NCI-H2227 treated with DMSO at 0.1 percent for 48 hours (cell line): ENCODE data around the gene MDH2.
"Not testable (repeated sequence)": the region's sequence is repeated elsewhere in the genome, so short reads cannot be mapped to it uniquely, and the experiment has no call there.

Source experiments
- DNase-seq: peaks from one replicate; lab custom pipeline; 2025; lab: John Stamatoyannopoulos, UW

The MDH2 gene, protein sequence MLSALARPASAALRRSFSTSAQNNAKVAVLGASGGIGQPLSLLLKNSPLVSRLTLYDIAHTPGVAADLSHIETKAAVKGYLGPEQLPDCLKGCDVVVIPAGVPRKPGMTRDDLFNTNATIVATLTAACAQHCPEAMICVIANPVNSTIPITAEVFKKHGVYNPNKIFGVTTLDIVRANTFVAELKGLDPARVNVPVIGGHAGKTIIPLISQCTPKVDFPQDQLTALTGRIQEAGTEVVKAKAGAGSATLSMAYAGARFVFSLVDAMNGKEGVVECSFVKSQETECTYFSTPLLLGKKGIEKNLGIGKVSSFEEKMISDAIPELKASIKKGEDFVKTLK

DNA sequence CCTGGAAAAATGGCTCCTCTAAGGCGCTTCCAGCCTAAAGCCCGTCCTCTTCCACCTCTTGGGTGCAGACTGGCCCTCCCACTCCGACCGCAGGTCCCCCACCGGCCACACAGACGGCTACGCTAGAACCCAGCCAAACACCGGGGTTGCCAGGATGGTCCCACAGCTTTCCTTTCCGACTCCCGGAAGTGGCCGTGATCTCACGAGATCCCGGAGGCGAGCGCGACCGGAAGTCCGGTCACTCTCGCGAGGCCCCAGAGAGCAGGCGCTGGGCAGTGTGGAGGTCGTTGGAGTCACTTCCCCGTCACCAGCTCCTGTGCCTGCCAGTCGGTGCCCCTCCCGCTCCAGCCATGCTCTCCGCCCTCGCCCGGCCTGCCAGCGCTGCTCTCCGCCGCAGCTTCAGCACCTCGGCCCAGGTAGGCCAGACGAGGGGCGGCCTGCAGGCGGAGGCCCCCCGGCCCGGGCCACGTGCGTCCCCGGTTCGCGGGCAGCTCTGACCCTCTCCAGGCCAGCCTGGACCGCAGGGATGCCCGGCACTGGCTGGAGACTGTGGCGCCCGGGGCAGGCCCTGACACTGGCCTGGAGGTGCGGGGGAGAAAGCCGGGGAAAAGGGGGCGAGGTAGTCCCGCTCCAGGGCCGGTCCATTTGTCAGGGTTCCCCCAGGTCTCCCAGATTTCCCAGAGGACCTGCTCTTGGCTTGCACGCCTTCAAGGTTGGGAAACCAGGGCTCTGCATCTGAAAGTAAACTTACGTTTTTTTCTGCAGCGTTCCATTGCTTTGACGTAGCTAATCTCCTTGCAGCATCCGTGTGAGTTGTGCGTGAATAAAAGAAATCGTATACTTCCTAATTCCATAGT, at the start of gene MDH2, which contains the start of gene STYXL1:
TSS of gene MDH2 (plus strand) at position 296 of the 857 bp plus-strand sequence. CDS start at position 351, 55 bp downstream.
TSS of gene STYXL1 (minus strand) at position 190 of the 857 bp plus-strand sequence. CDS start 17,477 bp downstream, outside the sequence.
- DNase-seq = peak; percentile 79

DNA sequence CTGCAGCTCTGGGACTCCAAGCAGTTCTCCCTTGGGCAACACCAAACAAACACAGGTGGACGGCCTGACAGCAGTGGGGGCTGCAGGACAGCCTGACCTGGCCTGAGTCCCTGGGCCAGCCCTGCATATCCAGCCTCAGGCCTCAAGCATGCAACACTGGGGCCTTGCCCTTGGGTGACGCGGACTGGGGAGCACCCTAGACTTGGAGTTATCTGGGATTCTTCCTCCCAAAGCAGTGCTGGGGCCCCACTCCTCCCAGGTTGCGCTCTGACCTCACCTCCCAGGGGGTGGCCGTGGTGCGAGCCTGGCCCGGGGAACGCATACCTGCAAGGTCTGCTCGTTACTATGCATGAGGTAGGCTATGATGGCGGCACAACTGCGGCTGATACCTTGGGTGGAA, 47.3 kb upstream of the MDH2 start:
- no peak for DNase-seq

DNA sequence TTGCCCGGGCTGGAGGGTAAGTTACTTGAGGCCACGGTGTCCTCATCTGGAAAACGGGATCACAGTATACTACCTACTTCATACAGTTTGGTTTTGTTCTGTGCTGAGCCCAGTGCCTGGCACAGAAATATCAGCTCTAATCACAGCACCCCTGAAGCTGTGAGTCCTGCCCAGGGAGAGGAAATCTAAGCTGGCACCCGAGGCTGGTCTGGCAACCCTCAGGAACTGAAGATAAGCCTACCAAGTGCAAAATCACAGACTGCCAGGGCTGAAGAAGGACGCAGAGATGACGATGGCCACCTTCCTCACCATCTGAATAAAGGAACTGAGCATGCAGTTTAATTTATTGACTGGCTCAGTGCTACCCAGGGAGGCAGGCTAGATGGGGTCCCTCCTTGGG, 45.8 kb upstream of the MDH2 start:
- no peak for DNase-seq

DNA sequence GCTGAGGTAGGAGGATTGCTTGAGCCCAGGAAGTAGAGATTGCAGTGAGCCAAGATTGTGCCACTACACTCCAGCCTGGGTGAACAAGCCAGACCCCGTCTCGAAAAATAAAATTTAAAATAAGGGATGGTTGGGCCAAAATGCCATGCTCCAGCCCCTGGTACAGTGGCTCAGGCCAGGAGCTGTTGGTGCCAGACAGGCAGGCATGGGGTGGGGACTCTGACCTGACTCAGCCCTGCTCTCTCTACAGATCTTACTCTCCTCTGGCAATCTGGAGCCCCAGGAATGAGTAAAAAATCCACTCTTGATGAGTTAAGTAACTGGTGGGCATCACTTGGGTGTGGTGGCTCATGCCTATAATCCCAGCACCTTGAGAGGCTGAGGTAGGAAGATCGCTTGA, 45.1 kb upstream of the MDH2 start:
- no peak for DNase-seq

DNA sequence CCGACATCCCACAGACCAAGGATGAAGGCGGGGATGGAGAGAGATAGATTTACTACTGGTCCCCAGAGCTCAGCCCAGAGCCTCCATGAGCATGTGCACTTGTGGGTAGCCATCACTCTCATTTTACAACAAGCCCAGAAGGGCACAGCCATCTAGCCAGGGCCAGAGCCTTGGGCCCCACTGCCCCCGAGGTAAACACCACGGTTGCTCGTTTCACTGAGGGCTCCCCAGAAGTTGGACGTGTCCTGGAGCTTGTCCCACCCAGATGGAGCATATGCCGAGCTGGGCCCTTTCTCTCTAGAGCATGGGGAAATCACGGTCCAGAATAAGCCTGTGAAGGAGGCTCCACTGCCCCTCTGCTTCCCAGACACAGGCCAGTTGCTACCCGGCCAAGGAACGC, 44.6 kb upstream of the MDH2 start:
- DNase-seq = no peak

DNA sequence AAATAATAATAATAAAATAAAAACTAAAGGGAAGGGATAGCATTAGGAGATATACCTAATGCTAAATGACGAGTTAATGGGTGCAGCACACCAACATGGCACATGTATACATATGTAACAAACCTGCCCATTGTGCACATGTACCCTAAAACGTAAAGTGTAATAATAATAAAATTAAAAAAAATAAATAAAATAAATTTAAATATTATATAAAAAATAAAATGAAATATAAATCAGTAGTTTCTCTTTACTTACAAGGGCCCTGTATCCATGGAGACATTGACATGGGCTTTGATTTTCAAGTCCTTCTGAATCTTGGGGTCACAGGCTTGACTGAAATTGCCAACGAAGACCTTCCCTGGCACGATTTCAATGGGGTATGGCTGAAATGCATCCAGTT, 42.9 kb upstream of the MDH2 start:
- not testable (repeated sequence) for DNase-seq

DNA sequence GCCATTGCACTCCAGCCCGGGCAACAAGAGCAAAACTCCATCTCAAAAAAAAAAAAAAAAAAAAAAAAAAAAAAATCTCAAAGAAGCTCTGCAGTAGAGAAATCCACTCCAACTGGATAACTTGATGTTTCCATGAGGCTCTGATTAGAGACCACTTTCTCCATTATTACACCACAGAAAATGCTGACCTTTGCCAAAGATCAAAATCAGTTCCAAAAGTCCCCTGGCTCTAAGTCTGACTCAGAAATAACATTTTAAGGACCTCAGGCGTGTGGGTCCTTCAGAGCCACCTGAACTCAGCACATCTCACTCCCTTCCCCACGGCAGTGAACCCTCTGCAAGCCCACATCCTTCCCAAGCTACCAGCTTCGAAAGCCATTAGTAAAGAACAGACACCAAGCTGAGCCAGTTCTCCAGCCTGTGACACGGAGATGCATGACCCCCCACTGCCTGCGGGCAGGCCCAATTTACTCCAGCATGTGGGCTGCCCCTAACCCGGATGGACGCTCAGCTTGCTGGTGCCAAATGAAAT, 39.7 kb upstream of the MDH2 start:
- no peak for DNase-seq

DNA sequence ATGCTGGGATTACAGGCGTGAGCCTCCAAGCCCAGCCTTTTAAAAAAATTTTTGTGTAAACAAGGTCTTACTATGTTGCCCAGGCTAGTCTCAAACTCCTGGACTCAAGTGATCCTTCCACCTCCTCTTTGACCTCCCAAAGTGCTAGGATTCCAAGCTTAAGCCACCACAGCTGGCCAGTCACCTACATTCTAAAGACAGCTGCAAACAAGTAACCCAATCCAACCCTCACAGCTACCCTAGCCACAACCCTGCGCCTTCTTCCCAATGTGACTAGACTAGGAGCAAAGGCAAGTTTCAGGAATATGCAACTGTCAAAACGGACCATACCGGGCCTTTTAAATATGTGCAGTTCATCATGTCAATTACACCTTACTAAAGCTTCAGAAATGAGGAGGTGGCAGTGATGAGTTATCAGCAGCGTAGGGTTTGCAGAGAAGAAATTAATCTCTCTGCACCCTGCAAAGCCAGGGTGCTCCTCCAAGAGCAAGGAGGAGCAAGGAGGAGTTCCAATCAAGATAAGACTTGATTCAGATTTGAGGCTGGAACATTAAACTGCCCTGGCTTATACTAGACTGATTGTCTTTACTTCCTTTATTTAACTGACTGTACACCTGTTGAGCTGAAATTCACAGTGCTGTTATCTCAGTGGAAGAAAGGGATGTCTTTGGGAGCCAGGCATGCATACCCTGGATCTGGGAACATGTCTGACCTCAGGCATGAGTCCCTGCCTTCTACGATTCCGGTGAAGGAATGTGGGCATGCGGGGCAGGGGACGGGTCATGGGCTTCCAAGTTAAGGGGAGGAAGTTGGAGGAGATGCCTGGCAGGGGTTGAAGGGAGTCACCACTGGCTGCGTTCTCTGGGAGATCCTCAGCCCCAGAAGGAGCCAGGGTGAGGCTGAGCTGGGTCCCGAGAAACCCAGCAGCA, 38.0 kb upstream of the MDH2 start:
- DNase-seq = no peak

DNA sequence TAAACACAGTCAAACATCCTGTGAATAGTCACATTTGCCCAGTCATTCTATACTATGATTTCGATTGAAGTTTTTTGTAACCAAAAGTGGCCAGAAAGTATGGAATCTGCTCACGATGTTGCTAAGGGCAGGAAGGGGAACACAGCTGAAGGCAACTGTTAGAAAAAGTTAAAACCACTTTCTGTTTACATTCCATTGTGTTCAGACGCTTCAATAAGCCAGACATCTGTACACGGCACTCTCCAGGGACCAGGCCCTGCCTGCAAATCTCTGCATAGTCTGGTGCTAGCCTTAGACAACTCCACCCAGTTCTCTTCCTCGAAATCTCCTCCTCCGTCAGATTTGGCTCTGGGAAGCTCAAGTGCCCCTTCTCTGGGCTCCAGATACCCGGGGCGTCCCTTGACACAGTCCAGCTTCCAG, 36.5 kb upstream of the MDH2 start:
- no peak for DNase-seq

DNA sequence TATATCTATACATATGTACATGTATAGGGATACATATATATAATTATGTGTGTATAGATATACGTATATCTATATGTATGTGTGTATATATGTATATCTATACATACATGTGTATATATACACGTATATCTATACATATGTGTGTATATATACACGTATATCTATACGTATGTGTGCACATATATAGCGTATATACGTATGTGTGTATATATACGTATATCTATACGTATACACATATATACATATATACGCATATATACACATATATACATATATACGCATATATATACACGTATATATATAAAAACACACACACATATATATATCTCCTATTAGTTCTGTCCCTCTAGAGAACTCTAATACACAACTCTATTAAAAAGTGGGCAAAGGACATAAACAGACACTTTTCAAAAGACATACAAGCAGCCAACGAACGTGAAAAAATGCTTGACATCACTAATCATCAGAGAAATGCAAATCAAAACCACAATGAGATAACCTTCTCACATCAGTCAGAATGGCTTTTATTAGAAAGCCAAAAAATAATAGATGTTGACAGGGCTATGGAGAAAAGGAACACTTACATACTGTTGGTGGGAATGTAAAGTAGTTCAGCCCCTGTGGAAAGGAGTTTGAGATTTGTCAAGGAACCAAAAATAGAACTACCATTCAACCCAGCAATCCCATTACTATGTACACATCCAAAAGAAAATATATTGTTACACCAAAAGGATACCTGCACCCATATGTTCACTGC, 31.5 kb upstream of the MDH2 start:
- DNase-seq = no peak

DNA sequence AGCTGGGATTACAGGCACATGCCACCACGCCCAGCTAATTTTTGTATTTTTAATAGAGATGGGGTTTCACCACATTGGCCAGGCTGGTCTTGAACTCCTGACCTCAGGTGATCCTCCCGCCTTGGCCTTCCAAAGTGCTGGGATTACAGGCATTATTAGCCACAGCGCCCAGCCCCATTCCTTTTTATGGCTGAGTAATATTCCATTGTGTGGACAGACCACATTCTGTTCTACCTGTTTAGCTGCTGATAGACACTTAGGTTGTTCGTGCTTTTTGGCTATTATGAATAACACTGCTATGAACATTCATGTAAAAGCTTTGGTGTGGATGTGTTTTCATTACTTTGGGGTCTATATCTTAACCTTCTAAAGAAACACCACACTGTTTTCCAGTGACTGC, 29.4 kb upstream of the MDH2 start:
- DNase-seq = not testable (repeated sequence)

DNA sequence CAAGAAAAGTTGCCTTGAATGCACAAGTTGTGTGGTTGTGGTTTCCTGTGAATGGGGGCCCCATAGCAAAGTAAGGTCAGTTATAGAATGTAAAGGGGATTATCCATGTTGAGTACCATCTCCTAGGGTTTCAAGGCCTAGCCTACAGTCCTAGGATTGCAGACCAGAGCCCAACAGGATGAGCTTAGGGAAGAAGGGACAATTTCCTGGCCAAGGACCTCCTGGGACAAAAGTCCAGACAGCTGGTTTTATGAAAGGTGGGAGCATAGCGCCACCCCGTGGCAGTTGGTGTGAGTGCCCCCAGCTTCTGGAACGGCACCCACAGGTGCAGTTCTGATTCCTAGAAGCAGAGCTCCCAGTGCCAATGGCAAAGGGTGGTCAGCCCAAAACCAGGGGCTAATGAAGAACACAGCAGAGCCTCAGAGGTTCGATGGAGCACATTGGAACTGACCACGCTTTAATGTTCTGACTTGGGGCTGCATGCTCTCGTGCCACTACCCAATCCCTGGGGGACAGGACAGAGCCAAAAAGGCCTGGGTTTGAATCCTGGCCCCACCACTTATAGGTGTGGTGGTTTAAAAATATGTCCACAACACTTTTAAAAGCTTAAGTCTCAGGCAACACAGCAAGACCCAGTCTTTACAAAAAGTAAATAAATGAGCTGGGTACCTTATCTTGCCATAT, 27.7 kb upstream of the MDH2 start:
- peak; percentile 23 for DNase-seq

DNA sequence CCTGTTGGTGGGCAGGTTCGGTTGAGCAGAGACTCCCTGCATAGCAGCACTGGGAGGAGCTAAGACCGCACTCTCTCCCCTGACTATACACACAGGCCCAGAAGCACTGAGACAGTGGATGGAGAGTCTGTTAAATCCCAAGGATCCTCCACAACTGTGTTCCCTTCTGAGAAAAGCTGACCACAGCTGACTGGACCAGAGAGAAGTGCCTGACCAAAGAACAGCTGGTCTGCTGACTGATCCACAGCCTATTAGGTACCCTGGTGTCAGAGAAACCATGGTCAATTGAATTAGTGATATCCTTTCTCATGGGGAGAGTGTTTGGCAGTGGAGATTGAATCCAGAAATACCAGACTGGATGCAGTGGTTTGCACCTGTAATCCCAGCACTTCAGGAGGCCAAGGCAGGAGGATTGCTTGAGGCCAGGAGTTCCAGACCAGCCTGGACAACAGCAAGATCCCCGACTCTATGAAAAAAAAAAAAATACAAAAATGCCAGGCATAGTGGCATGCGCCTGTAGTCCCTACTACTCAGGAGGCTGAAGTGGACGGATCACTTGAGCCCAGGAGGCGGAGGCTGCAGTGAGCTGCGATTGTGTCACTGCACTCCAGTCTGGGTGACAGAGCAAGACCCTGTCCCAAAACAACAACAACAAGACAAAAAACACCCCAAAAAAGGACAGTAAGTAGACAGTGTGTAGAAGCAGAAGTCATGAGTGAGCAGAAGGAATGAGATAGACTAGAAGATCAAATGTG, 25.7 kb upstream of the MDH2 start:
- DNase-seq = no peak

DNA sequence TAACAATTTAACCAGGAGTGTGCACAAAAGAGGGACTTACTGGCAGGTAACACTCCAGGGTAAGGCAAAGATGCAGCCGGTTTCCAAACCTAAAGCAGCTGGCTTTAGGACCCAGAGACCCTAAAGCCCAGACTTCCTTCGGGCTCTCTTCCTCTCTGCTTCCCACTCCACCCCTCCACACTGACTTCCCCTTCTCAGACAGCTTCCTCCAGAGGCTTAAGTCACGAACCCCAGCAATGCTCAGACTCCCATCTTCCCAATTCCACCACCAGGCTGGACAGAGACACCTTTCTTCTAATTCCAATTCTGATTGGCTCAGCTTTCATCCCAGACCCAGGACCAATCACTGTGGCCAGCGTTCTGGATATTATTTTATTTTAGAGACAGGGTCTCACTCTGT, 24.9 kb upstream of the MDH2 start:
- no peak for DNase-seq

DNA sequence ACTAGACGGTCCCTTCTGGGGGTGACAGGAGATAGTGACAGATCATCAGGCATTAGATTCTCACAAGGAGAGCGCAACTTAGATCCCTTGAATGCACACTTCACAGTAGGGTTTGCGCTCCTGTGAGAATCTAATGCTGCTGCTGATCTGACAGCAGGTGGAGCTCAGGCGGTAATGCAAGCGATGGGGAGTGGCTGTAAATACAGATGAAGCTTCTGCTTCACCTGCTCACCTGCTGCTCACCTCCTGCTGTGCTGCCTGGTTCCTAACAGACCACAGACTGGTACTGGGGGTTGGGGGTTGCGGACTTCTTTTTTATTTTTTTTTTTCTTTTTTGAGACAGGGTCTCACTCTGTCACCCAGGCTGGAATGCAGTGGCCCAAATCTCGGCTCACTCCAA, 18.2 kb upstream of the MDH2 start:
- not testable (repeated sequence) for DNase-seq

DNA sequence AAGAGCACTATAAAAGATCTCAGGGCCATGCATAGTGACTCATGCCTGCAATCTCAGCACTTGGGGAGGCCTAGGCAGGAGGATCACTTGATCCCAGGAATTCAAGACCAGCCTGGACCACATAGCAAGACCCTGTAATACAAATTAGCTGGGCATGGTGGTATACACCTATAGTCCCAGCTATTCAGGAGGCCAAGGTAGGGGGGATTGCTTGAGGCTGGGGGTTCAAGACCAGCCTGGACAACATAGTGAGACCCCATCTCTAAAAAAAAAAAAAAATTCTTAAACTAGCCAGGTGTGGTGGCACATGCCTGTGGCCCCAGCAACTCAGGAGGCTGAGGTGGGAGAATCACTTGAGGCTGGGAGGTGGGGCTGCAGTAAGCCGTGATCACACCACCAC, 15.9 kb upstream of the MDH2 start:
- DNase-seq = no peak

DNA sequence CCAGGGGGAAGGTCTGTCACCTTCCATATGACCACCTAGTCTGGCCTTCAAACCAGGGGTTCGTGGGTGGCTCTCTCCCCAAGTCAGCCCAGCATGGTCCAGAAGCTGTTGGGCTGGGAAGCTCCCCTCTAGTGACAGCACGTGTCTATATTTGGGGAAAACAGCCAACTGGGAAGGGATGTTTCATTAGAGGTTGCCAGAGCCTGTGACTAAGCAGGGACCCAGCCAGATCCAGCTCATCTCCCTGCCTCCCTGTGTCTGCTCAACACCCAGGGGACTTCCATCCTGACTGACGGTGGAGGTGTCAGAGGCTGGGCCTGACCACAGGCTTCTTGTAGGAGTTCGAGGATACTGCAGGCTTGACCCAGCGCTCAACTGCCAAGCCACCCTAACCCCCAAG, 10.6 kb upstream of the MDH2 start:
- no peak for DNase-seq

DNA sequence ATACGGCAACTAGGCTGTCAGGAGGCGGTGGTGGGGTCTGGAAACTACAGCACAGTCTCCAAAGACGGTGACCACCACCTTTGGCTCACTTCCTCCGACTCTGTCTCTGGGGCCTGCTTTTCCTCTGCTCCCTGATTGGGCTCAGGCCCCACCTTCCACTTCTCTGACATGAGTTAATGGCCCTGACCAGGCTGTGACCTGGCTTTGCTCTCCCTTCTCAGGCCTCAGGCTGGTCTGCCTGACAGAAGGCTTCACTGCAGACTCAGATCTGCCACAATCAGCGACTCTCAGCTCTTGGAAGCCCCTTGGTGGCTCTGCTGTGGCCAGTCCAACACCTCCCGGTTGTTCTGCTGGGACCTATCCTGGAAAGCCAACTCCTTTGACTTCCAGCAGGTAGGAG, 7.8 kb upstream of the MDH2 start:
- DNase-seq = no peak

DNA sequence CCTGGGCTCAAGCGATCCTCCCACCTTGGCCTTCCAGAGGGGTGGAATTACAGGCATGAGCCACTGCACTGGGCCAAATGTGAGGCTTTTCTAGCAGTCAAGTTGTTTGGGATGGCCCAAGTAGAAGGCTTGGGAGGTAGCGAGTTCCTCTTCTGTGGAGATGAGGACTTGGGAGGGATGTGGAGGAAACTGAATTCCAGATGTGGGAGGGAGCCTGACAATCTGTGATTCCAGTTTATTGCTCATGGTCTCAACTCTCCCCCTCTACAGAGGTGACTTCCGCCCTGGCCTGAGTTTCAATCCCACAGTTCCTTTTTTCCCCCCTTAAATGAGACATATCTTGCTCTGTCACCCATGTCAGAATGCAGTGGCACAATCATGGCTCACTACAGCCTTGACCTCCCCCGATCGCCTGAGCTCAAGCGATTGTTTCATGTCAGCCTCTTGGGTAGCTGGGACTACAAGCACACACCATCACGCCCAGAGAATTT, 3.5 kb upstream of the MDH2 start:
- DNase-seq = no peak
